Left lung (tissue), 10 donors: ENCODE measurements around the gene APLP2. TPM values are rescaled to one million over a fixed set of nuclear protein-coding genes. Genes with fewer than 3 reads are reported as not detected.

Experiments
- ATAC-seq: fragments of 200-7000 bp; cut with Tn5 transposase; one replicate; pipeline ENCODE4 v1.9.1; 2020; ENCODE audit warnings: moderate library complexity
- DNase-seq, 4 donors: peaks; one replicate each; pipeline ENCODE4 v3.0.0-alpha.2; 2013 to 2020
- H3K27ac ChIP-seq, 2 donors: fragments of 200-600 bp; sonication (generic) in 1 of 2; one replicate each; pipeline versions ENCODE4 v1.5.0 to v1.8.0; 2020 to 2021
- H3K27me3 ChIP-seq, 2 donors: fragments of 200-600 bp; sonication (generic) in 1 of 2; one replicate each; pipeline versions ENCODE4 v1.5.0 to v1.8.0; 2020 to 2021
- H3K36me3 ChIP-seq, 2 donors: fragments of 200-600 bp; sonication (generic) in 1 of 2; one replicate each; pipeline versions ENCODE4 v1.5.0 to v1.8.0; 2020 to 2021
- H3K4me1 ChIP-seq, 2 donors: fragments of 200-600 bp; one replicate each; pipeline ENCODE4 v1.8.0; 2021
- H3K4me3 ChIP-seq, 2 donors: fragments of 200-600 bp; sonication (generic) in 1 of 2; one replicate each; pipeline versions ENCODE4 v1.5.0 to v1.8.0; 2020 to 2021; ENCODE audit warnings: mild to moderate bottlenecking in 1 of 2
- H3K9me3 ChIP-seq, 2 donors: fragments of 200-600 bp; sonication (generic) in 1 of 2; one replicate each; pipeline versions ENCODE4 v1.5.0 to v1.8.0; 2020 to 2021
- intact Hi-C, 2 donors: fragments of 100-400 bp; cut with DNase I; formaldehyde crosslinking; loops; one replicate each; pipeline versions ENCODE4 v1.11.2 to v1.14.2; 2022
- polyA plus RNA-seq, 6 donors: library from polyadenylated mRNA; unstranded; fragments of 120-200 nt; gene quantifications; one replicate each; pipeline ENCODE4 v1.2.1, GENCODE V29; 2013; ENCODE audit not compliant: insufficient read length in 6 of 6
- total RNA-seq, 2 donors: library from RNA; stranded (reverse); fragmentation: NEBNext Ultra II Directional; extraction: Animal tissue kit (Norgen Biotek cat#: 25700); gene quantifications; one replicate each; pipeline ENCODE4 v1.2.1, GENCODE V29; 2021
- TF ChIP-seq, protein P1 (sequence below), 2 donors: fragments of 200-600 bp; sonication (generic) in 1 of 2; IDR thresholded peaks; one replicate each; pipeline versions ENCODE4 v1.5.0 to v1.8.0; 2021; ENCODE audit warnings: antibody characterized with exemption in 2 of 2
- donor health status: DM: no; HTN: yes; CAD: no.
- donor health status: DM: no; HTN: no; CAD: no.

Gene APLP2
- total and polyA plus RNA-seq, 8 donors, result 405 to 646 (median 486) TPM

DNA sequence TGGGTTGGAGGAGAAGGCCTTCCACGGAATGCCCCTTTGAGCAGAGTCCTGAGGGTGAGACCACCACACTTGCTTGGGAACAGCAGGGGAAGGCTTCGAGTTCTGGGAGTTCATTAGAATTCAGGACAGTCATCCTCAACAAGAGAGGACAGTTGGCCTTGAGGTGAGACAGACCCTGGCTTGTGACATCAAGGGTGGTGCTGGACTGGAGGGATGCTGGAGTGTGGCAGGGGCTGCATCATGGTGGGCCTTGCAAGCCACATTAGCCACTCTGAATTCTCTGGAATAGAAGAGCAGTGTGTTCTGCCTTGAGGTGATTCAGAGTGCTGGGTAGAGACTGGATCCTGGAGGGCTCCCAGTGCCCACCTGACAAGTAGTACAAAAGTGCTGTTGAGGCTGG is 26.3 kb downstream of the APLP2 start:
- intact Hi-C loops, result no loop called here
- TF ChIP-seq, protein P1, sequence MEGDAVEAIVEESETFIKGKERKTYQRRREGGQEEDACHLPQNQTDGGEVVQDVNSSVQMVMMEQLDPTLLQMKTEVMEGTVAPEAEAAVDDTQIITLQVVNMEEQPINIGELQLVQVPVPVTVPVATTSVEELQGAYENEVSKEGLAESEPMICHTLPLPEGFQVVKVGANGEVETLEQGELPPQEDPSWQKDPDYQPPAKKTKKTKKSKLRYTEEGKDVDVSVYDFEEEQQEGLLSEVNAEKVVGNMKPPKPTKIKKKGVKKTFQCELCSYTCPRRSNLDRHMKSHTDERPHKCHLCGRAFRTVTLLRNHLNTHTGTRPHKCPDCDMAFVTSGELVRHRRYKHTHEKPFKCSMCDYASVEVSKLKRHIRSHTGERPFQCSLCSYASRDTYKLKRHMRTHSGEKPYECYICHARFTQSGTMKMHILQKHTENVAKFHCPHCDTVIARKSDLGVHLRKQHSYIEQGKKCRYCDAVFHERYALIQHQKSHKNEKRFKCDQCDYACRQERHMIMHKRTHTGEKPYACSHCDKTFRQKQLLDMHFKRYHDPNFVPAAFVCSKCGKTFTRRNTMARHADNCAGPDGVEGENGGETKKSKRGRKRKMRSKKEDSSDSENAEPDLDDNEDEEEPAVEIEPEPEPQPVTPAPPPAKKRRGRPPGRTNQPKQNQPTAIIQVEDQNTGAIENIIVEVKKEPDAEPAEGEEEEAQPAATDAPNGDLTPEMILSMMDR (IDR thresholded peaks at IDR 0.05), result no peak
- DNase-seq, result no peak
- no peak overlapping the region for H3K27ac ChIP-seq
- no peaks in the 10 kb centered on the region for H3K36me3 ChIP-seq
- ATAC-seq, result no peak
- no peaks in the 10 kb centered on the region for H3K27me3 ChIP-seq
- no peaks in the 10 kb centered on the region for H3K9me3 ChIP-seq
- peaks cover 8 to 70% of the 10 kb centered on the region in 2 donors for H3K4me1 ChIP-seq
- no peak overlapping the region for H3K4me3 ChIP-seq

DNA sequence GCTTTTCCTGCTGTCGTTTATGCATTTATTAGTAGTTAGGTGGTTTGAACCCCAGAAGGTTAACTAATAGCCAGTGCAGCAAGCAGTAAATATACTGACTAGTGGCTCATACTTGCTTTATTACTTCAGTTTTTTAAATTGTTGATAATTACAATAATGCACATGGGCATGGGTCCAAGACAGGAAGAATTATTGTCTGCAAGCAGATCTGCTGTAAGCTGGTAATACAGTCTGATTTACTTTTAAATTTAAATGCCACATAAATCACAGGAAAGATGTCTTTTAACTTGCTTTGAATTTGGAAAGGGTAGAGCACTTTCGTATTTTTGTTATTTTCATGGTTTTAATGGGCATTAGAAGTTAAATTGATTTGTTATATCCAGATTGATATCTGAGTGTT is 27.1 kb downstream of the APLP2 start:
- intact Hi-C loops, result no loop called here
- no peak for ATAC-seq

DNA sequence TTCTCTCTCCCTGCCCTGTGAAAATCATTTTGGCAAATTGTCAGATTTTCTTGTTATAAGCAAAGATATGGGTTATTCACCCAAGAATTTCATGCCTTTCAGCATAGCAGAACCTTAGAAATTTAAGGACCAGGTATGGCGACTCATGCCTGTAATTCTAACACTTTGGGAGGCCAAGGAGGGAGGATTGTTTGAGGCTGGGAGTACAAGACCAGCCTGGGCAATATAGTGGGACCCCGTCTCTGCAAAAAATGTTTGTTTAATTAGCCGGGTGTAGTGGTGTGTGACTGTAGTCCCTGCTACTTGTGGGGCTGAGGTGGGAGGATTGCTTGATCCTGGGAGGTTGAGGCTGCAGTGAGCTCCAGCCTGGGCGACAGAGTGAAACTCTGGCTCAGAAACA is 27.6 kb downstream of the APLP2 start:
- H3K4me1 ChIP-seq, result peaks cover 9 to 82% of the 10 kb centered on the region in 2 donors
- TF ChIP-seq, protein P1 (IDR thresholded peaks at IDR 0.05), result no peak
- H3K27ac ChIP-seq, result no peak overlapping the region
- intact Hi-C loops, result no loop called here
- ATAC-seq (no peak), DNase-seq (no peak)
- H3K27me3 ChIP-seq, result no peaks in the 10 kb centered on the region
- no peaks in the 10 kb centered on the region for H3K9me3 ChIP-seq
- H3K36me3 ChIP-seq, result no peaks in the 10 kb centered on the region
- no peak overlapping the region for H3K4me3 ChIP-seq

More for the DNA sequence above, 27.1 kb downstream of the APLP2 start:
- Histone ChIP-seq H3K27ac (no peak overlapping the region), H3K4me3 (no peak overlapping the region), H3K27me3 (no peaks in the 10 kb centered on the region), H3K36me3 (no peaks in the 10 kb centered on the region), H3K4me1 (peaks cover 8 to 78% of the 10 kb centered on the region in 2 donors), H3K9me3 (no peaks in the 10 kb centered on the region)
- no peak for DNase-seq
- TF ChIP-seq, protein P1 (IDR thresholded peaks at IDR 0.05), result no peak

DNA sequence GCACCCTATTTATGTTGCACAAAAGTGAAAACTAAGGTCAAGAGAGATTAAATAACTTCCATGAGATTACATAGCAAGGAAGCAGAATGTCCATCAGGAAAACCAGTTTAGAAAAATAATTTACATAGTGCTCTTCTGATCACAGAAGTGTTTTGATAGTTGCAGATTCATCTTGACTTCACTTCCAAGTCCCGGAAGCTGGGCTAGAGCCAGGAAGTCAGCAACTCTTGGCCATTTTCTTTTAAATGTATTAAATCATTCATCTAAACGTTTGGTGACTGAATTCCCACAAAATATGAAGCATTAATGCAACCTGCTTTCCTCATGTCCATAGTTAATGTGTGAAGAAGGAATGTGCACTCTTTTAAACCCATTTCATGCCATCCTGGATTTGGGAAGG is 29.7 kb downstream of the APLP2 start:
- H3K4me1 ChIP-seq, result peaks cover 17 to 85% of the 10 kb centered on the region in 2 donors
- peak overlapping the region in 1 of 2 donors; percentile 13 for H3K27ac ChIP-seq
- TF ChIP-seq, protein P1 (IDR thresholded peaks at IDR 0.05), result no peak
- no peaks in the 10 kb centered on the region for H3K27me3 ChIP-seq
- intact Hi-C loops, result no loop called here
- no peak overlapping the region for H3K4me3 ChIP-seq
- DNase-seq, result no peak
- no peaks in the 10 kb centered on the region for H3K9me3 ChIP-seq
- H3K36me3 ChIP-seq, result no peaks in the 10 kb centered on the region
- ATAC-seq, result no peak

DNA sequence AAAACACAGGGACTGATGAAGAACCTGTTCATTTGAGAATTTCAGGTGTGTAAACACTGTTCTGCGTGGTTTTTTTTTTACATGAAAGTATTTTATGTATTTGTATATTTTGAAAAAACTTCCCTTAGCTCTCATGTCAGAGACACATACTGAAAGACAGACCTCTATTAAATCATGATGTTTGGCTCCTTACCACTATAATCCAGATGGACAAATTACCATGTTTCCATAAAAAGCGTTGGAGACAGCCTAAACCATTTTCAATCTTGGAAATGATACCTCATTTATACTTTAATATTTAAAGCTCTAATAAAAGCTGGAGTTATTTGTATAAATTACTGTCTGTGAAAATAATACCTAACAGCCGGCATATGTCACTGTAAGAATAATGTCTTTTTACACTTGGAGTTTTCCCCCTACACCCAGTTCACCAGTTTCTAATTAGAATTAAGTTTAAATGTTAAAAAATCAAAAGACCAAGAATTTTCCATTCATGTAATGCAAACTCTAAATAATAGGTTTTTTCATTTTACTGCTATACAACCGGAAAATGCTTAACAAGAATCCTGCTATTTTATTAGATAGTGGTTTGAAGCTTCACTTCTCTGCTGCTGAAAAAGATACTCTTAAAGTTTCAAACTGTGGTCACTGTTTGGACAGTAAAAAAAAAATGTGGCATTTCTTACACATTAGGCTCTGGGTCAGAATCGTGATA is 30.8 kb downstream of the APLP2 start:
- H3K9me3 ChIP-seq, result no peaks in the 10 kb centered on the region
- ATAC-seq (no peak), DNase-seq (no peak)
- intact Hi-C loops, result no loop called here
- no peaks in the 10 kb centered on the region for H3K36me3 ChIP-seq
- TF ChIP-seq, protein P1 (IDR thresholded peaks at IDR 0.05), result no peak
- H3K27ac ChIP-seq, result no peak overlapping the region
- H3K4me1 ChIP-seq, result peaks cover 17 to 73% of the 10 kb centered on the region in 2 donors
- no peak overlapping the region for H3K4me3 ChIP-seq
- H3K27me3 ChIP-seq, result no peaks in the 10 kb centered on the region
